ENCODE measurements around the gene ARFGAP3.

DNA sequence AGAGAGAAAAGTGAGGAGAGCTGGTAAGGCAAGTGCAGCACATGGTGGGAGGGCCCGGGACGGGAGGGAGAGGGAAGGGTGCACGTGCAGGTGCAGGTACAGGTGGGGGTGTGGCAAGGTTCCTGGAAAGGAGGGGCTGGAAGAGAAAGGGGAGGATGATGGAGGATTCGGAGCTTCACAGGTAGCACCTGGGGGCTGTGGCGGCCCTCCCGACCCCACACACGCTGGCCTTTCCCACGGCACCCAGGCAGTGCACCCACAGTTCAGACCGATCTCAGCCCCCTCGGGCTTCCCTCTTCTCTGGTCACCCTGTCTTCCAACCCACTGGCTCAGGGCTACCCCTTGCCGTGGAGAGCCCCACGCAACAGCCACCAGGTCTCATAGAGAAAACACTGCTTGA, 69.1 kb downstream of the ARFGAP3 start:
- TF ChIP-seq, protein P1, sequence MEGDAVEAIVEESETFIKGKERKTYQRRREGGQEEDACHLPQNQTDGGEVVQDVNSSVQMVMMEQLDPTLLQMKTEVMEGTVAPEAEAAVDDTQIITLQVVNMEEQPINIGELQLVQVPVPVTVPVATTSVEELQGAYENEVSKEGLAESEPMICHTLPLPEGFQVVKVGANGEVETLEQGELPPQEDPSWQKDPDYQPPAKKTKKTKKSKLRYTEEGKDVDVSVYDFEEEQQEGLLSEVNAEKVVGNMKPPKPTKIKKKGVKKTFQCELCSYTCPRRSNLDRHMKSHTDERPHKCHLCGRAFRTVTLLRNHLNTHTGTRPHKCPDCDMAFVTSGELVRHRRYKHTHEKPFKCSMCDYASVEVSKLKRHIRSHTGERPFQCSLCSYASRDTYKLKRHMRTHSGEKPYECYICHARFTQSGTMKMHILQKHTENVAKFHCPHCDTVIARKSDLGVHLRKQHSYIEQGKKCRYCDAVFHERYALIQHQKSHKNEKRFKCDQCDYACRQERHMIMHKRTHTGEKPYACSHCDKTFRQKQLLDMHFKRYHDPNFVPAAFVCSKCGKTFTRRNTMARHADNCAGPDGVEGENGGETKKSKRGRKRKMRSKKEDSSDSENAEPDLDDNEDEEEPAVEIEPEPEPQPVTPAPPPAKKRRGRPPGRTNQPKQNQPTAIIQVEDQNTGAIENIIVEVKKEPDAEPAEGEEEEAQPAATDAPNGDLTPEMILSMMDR (conservative IDR thresholded peaks at IDR 0.05; ENCODE audit: low read length): no peak
- no peak for TF ChIP-seq EZH2phosphoT487 (IDR thresholded peaks at IDR 0.05; ENCODE audit: borderline replicate concordance)

Measured in Loucy (cell line).